ENCODE data around the gene DUSP7.

Gene DUSP7

GRCh38 chr3:52017586-52017985 lies 38.8 kb downstream of the DUSP7 start:
- no peak for TF ChIP-seq CTCF (IDR thresholded peaks at IDR 0.05; ENCODE audit: insufficient read depth, low read depth, low read length, missing control alignments)
- H3K4me3 ChIP-seq (ENCODE audit: low read length): no peak overlapping the region
- DNase-seq (ENCODE audit: low read depth): no peak

GRCh38 chr3:52015438-52016228 lies 40.7 kb downstream of the DUSP7 start:
- TF ChIP-seq CTCF (IDR thresholded peaks at IDR 0.05; ENCODE audit: insufficient read depth, low read depth, low read length, missing control alignments): no peak
- no peak overlapping the region for H3K4me3 ChIP-seq (ENCODE audit: low read length)
- DNase-seq (ENCODE audit: low read depth): no peak

GRCh38 chr3:52014613-52015012 lies 41.8 kb downstream of the DUSP7 start:
- DNase-seq (ENCODE audit: low read depth): no peak
- peak; percentile 8 for TF ChIP-seq CTCF (IDR thresholded peaks at IDR 0.05; ENCODE audit: insufficient read depth, low read depth, low read length, missing control alignments)
- H3K4me3 ChIP-seq (ENCODE audit: low read length): no peak overlapping the region

GRCh38 chr3:52013802-52014598 lies 42.4 kb downstream of the DUSP7 start:
- H3K4me3 ChIP-seq (ENCODE audit: low read length): no peak overlapping the region

GRCh38 chr3:52012699-52013098 lies 43.7 kb downstream of the DUSP7 start:
- H3K4me3 ChIP-seq (ENCODE audit: low read length): no peak overlapping the region
- DNase-seq (ENCODE audit: low read depth): no peak

More at GRCh38 chr3:52013802-52014598, 42.4 kb downstream of the DUSP7 start:
- DNase-seq (ENCODE audit: low read depth): no peak
- peak; percentile 14 for TF ChIP-seq CTCF (IDR thresholded peaks at IDR 0.05; ENCODE audit: insufficient read depth, low read depth, low read length, missing control alignments)

GRCh38 chr3:52010431-52010830 lies 45.9 kb downstream of the DUSP7 start:
- DNase-seq (ENCODE audit: low read depth): no peak
- no peak overlapping the region for H3K4me3 ChIP-seq (ENCODE audit: low read length)
- TF ChIP-seq CTCF (IDR thresholded peaks at IDR 0.05; ENCODE audit: insufficient read depth, low read depth, low read length, missing control alignments): no peak

More at GRCh38 chr3:52012699-52013098, 43.7 kb downstream of the DUSP7 start:
- no peak for TF ChIP-seq CTCF (IDR thresholded peaks at IDR 0.05; ENCODE audit: insufficient read depth, low read depth, low read length, missing control alignments)

Data from epithelial cell of esophagus (primary cell).